GM12892 (cell line): Measurements from ENCODE around the gene CFAP299.

Experiments
- POLR2A ChIP-seq: IDR thresholded peaks from 2 replicates; pipeline ENCODE4 v1.6.1; 2011; ENCODE audit warnings: low read depth, low read length, control low read depth
- POLR2AphosphoS5 ChIP-seq: IDR thresholded peaks from 2 replicates; pipeline ENCODE4 v1.6.1; 2011; ENCODE audit warnings: low read depth, low read length, control low read depth
- TAF1 ChIP-seq: IDR thresholded peaks from 2 replicates; pipeline ENCODE4 v1.6.1; 2011; ENCODE audit warnings: low read depth, mild to moderate bottlenecking, control low read depth, low read length, borderline replicate concordance

GRCh38 chr4:80362578-80363181, 27.1 kb downstream of the CFAP299 start:
- TF ChIP-seq POLR2A, result no peak
- no peak for TF ChIP-seq POLR2AphosphoS5
- no peak for TF ChIP-seq TAF1
